Adrenal gland (tissue), 5 donors: ENCODE measurements around the gene SEC16A.

Experiments
- CTCF ChIP-seq, 6 experiments: fragments of 450-650 bp in 4 of 6; fragments of 200-600 bp in 2 of 6; sonication (generic) in 1 of 6; IDR thresholded peaks; 1 replicate in 5 of 6; 2 replicates in 1 of 6; pipeline versions ENCODE4 v1.5.1 to v1.8.0; 2016 to 2021; ENCODE audit warnings: antibody characterized with exemption in 6 of 6, mild to moderate bottlenecking in 2 of 6, moderate library complexity in 1 of 6
- POLR2A ChIP-seq, 2 donors: fragments of 450-650 bp; IDR thresholded peaks; one replicate each; pipeline ENCODE4 v1.6.1; 2017; ENCODE audit warnings: antibody characterized with exemption in 2 of 2, mild to moderate bottlenecking in 2 of 2, moderate library complexity in 1 of 2
- donor health status: DM: no; HTN: no; CAD: no.

DNA sequence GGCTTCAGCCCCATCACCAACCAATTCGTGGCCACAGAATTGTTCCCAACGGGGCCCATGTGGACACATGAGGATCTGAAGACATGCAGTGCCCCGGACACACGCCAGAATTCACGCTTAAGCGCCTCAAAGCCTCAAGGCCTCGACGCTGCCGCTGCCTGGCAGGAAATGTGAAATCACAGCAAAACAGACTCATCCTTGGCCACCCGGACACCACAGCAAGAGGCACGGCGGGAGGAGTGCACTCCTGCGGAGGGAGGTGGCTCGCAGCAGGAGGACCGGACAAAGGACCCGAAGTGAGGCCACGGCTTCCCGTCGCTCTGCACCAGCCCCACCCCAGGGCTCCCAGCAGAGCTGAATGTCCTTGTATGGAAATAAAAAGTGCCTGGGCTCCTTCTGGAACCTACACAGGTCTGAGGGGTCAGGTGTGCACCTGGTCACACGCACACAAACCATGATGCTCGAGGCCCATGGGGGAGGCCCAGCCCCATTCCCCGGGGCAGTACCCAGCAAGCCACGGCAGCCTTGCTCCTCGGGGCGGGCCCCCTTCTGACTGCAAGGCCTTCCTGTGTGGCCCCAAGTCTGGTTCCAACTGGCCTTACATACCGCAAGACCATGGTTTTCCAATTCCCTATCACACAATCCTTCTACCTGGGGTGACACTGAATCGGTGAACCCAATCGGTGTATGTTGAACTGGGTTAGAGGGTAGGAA, 10.0 kb downstream of the SEC16A start:
- TF ChIP-seq CTCF (IDR thresholded peaks at IDR 0.05) (no peak), POLR2A (IDR thresholded peaks at IDR 0.05) (no peak)
